IMR-90 (cell line): ENCODE measurements around the gene KIAA1328. TPM values are rescaled to one million over a fixed set of nuclear protein-coding genes. Genes with fewer than 3 reads are reported as not detected.

Source experiments
- ATAC-seq: fragments of 200-7000 bp; cut with Tn5 transposase; 2 replicates; pipeline ENCODE4 v1.9.1; 2020; ENCODE audit warnings: low read depth, mild to moderate bottlenecking, moderate library complexity
- BruUV-seq: library from RNA; stranded (reverse); fragments of 400-500 nt; replicated peaks from 2 replicates; lab custom pipeline; 2021; lab: Mats Ljungman, UMichigan
- CTCF ChIA-PET: fragments of 300-600 bp; formaldehyde crosslinking; extraction: SDS; loops from one replicate; lab custom pipeline; 2021; ENCODE audit warnings: antibody characterized with exemption; lab: Yijun Ruan, JAX
- POLR2A ChIA-PET: fragments of 300-600 bp; sonication (Branson Sonifier 250); formaldehyde crosslinking; loops from one replicate; lab custom pipeline; 2022; ENCODE audit warnings: antibody characterized with exemption; ENCODE audit not compliant: unreplicated experiment; lab: Charles Lee
- DNase-seq: peaks from one replicate; pipeline ENCODE4 v3.0.0; 2013
- H2AFZ ChIP-seq: replicated peaks from 2 replicates; pipeline ENCODE3; 2013; ENCODE audit warnings: low read length, mild to moderate bottlenecking; ENCODE audit not compliant: poor library complexity
- H2AK5ac ChIP-seq: 2 replicates; pipeline ENCODE4 v1.6.1; 2013; ENCODE audit warnings: low read depth, low read length, inconsistent platforms
- H2AK9ac ChIP-seq: replicated peaks from 2 replicates; pipeline ENCODE3; 2013; ENCODE audit warnings: mild to moderate bottlenecking, low read depth, low read length, moderate library complexity; ENCODE audit not compliant: poor library complexity
- H2BK120ac ChIP-seq: 2 replicates; pipeline ENCODE4 v1.6.1; 2013; ENCODE audit warnings: low read depth, low read length, inconsistent platforms
- H2BK15ac ChIP-seq: 3 replicates; pipeline ENCODE4 v1.6.1; 2013; ENCODE audit warnings: low read depth, low read length, inconsistent platforms
- H2BK20ac ChIP-seq: 2 replicates; pipeline ENCODE4 v1.6.1; 2013; ENCODE audit warnings: low read depth, mild to moderate bottlenecking, inconsistent platforms, low read length, moderate library complexity
- H2BK5ac ChIP-seq: 2 replicates; pipeline ENCODE4 v1.6.1; 2013; ENCODE audit warnings: mild to moderate bottlenecking, low read depth, low read length, inconsistent platforms; ENCODE audit not compliant: poor library complexity, severe bottlenecking
- H3K14ac ChIP-seq: replicated peaks from 2 replicates; pipeline ENCODE4 v1.6.1; 2013; ENCODE audit warnings: low read depth, low read length, inconsistent platforms
- H3K18ac ChIP-seq: 2 replicates; pipeline ENCODE4 v1.6.1; 2013; ENCODE audit warnings: low read depth, low read length, control low read depth
- H3K23ac ChIP-seq: 2 replicates; pipeline ENCODE4 v1.6.1; 2013; ENCODE audit warnings: low read depth, low read length, inconsistent platforms
- H3K27ac ChIP-seq: 2 replicates; pipeline ENCODE4 v1.5.1; 2013; ENCODE audit warnings: mild to moderate bottlenecking, control low read depth, low read length; ENCODE audit not compliant: insufficient read depth
- H3K27me3 ChIP-seq: 2 replicates; pipeline ENCODE4 v1.6.1; 2013; ENCODE audit warnings: low read length; ENCODE audit not compliant: control insufficient read depth, insufficient read depth
- H3K36me3 ChIP-seq: 2 replicates; pipeline ENCODE4 v1.6.1; 2013; ENCODE audit warnings: low read length, mixed read lengths; ENCODE audit not compliant: control insufficient read depth, insufficient read depth
- H3K4ac ChIP-seq: 2 replicates; pipeline ENCODE4 v1.6.1; 2013; ENCODE audit warnings: low read depth, low read length, inconsistent platforms
- H3K4me1 ChIP-seq: 2 replicates; pipeline ENCODE4 v1.6.1; 2013; ENCODE audit warnings: low read length, mixed read lengths; ENCODE audit not compliant: control insufficient read depth, insufficient read depth
- H3K4me2 ChIP-seq: 2 replicates; pipeline ENCODE4 v1.6.1; 2013; ENCODE audit warnings: low read depth, mild to moderate bottlenecking, control low read depth, low read length, moderate library complexity
- H3K4me3 ChIP-seq: 2 replicates; pipeline ENCODE4 v1.5.1; 2013; ENCODE audit warnings: low read depth, mild to moderate bottlenecking, control low read depth, low read length, moderate library complexity; ENCODE audit not compliant: insufficient read depth
- H3K56ac ChIP-seq: 2 replicates; pipeline ENCODE4 v1.6.1; 2013; ENCODE audit warnings: low read length, inconsistent platforms; ENCODE audit not compliant: insufficient read depth; ENCODE audit errors: extremely low read depth
- H3K79me1 ChIP-seq, 2 experiments: 2 replicates each; pipeline ENCODE4 v1.6.1; 2013; ENCODE audit warnings: low read length in 2 of 2, inconsistent platforms in 1 of 2, low read depth in 1 of 2
- H3K9ac ChIP-seq: 2 replicates; pipeline ENCODE4 v1.6.1; 2013; ENCODE audit warnings: low read depth, low read length, control low read depth
- H3K9me1 ChIP-seq: 2 replicates; pipeline ENCODE4 v1.6.1; 2013; ENCODE audit warnings: low read length, inconsistent platforms; ENCODE audit not compliant: insufficient read depth
- H3K9me3 ChIP-seq: 2 replicates; pipeline ENCODE4 v1.6.1; 2013; ENCODE audit warnings: low read length; ENCODE audit not compliant: control insufficient read depth, insufficient read depth
- H4K20me1 ChIP-seq: 2 replicates; pipeline ENCODE4 v1.6.1; 2013; ENCODE audit warnings: low read length, inconsistent platforms; ENCODE audit not compliant: insufficient read depth
- H4K5ac ChIP-seq: 2 replicates; pipeline ENCODE4 v1.6.1; 2013; ENCODE audit warnings: mild to moderate bottlenecking, low read depth, low read length, control low read depth
- H4K8ac ChIP-seq, 2 experiments: 2 replicates each; pipeline ENCODE4 v1.6.1; 2013; ENCODE audit warnings: low read depth in 2 of 2, low read length in 2 of 2, control low read depth in 1 of 2, inconsistent platforms in 1 of 2
- H4K91ac ChIP-seq: 2 replicates; pipeline ENCODE4 v1.6.1; 2013; ENCODE audit warnings: low read depth, low read length, inconsistent platforms; ENCODE audit not compliant: insufficient read depth
- CEBPB ChIP-seq: IDR thresholded peaks from 2 replicates; pipeline ENCODE4 v1.6.1; 2012; ENCODE audit warnings: low read depth, low read length, improper control_type of control experiment
- MXI1 ChIP-seq: IDR thresholded peaks from 2 replicates; pipeline ENCODE4 v1.6.1; 2012; ENCODE audit warnings: low read depth, mild to moderate bottlenecking, low read length, moderate library complexity, borderline replicate concordance
- WGBS, 2 experiments: methylation state at CpG; one replicate each; pipeline versions ENCODE4 v1.1.5 to v1.1.7; 2013; ENCODE audit warnings: missing lambda C conversion rate in 2 of 2; ENCODE audit not compliant: insufficient read length in 1 of 2; ENCODE audit errors: extremely low coverage in 2 of 2; 5-methylcytosine and 5-hydroxymethylcytosine counted together
- dilution Hi-C: fragments of 300-500 bp; cut with HindIII; formaldehyde crosslinking; loops from one replicate; pipeline ENCODE4 v1.14.3; 2018; ENCODE audit warnings: low sequenced_read_pairs; ENCODE audit not compliant: unreplicated experiment
- in situ Hi-C: fragments of 300-500 bp; cut with MboI; formaldehyde crosslinking; loops from 3 replicates; pipeline ENCODE4 v1.14.3; 2019; ENCODE audit warnings: low sequenced_read_pairs, inconsistent platforms, mixed read lengths
- intact Hi-C: fragments of 100-400 bp; cut with micrococcal nuclease; formaldehyde crosslinking; loops from 2 replicates; pipeline ENCODE4 v1.10.0; 2022
- polyA plus RNA-seq, 3 experiments: library from polyadenylated mRNA; depleted of rRNA; stranded (reverse); fragments of >200 nt; gene quantifications; 2 replicates each; pipeline ENCODE4 v1.2.3, GENCODE V29; 2012; ENCODE audit warnings: low replicate concordance in 1 of 3
- total RNA-seq: library from RNA; depleted of rRNA; stranded (reverse); fragments of >200 nt; gene quantifications from 2 replicates; pipeline ENCODE4 v1.2.3, GENCODE V29; 2012

KIAA1328 gene
- total and polyA plus RNA-seq, 2 of the 4 experiments (the other 2 are of a cell fraction): 2.4 to 7.0 TPM

DNA sequence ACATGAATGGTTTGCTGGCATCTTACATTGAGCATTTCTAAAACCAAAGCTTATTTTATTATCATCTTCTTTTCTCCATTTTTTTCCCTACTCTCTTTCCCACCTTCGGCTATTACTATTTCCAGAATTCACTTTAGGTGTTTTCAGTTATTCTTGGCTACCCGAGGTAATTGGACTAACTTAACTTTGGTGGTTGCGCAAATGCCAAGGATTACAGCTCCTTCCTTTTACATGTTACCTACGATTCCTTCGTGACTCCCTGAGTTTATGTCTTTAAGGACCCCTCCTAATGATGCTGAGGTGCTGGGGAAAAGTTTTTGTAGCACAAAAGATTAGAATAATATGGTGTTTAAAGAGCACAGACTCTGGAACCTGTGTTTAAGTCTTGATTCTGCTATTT, 14.3 kb downstream of the KIAA1328 start:
- dilution Hi-C loops: no loop called here
- Histone ChIP-seq H4K8ac (no peak overlapping the region), H2AK5ac (no peak overlapping the region), H2AFZ (no peak overlapping the region), H2BK15ac (no peak overlapping the region), H4K91ac (no peak overlapping the region), H3K18ac (no peak overlapping the region), H3K36me3 (no peaks in the 10 kb centered on the region), H4K20me1 (no peaks in the 10 kb centered on the region), H2BK20ac (no peak overlapping the region), H3K4me1 (no peaks in the 10 kb centered on the region), H3K9me1 (peaks cover 3% of the 10 kb centered on the region; the same call in 1 of the 2 replicates), H3K4me2 (no peak overlapping the region), H3K56ac (no peak overlapping the region), H4K5ac (no peak overlapping the region), H3K27ac (no peak overlapping the region), H2BK120ac (no peak overlapping the region), H3K79me1 (no peaks in the 10 kb centered on the region), H3K4ac (no peak overlapping the region), H2BK5ac (no peak overlapping the region), H3K14ac (no peak overlapping the region), H3K4me3 (no peak overlapping the region), H3K9ac (no peak overlapping the region), H3K27me3 (no peaks in the 10 kb centered on the region), H3K23ac (no peak overlapping the region), H2AK9ac (no peak overlapping the region), H3K9me3 (no peaks in the 10 kb centered on the region)
- no TSS peak for BruUV-seq
- intact Hi-C loops: no loop called here
- TF ChIP-seq CEBPB (0 out of 2 replicates have a peak, but pooled peaks have one; percentile 2), MXI1 (no peak)
- ChIA-PET POLR2A (no interaction called here), CTCF (no interaction called here)
- in situ Hi-C loops: no loop called here
- whole genome bisulfite sequencing, 2 experiments: 80 to 100% methylated on average over 1 of the region's 5 CpGs
- DNase-seq: no peak
- ATAC-seq: no peak
